ENCODE data around the gene NRP2.

Gene NRP2

DNA sequence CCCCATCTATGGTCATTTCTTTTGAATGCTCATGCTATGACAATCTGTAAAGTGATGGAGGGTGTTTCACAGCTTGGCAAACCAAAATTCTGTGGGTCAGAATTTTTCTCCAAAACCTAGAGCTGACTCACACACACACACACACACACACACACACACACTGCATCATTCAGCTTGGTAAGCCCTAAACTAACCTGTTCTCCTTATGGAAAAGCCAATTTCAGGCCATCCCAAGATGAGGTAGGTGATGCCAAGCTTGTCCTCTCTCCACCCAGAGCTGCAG lies 45.0 kb upstream of the NRP2 start:
- H3K4me2 ChIP-seq (ENCODE audit: low read length), result no peak overlapping the region
- no peaks in the 10 kb centered on the region for H3K9me3 ChIP-seq (ENCODE audit: control insufficient read depth, insufficient read depth, low read length)
- no peak overlapping the region for H3K27ac ChIP-seq (ENCODE audit: low read depth, low read length)
- H3K4me3 ChIP-seq (ENCODE audit: low read length), result no peak overlapping the region
- no peaks in the 10 kb centered on the region for H3K9me2 ChIP-seq (replicated peaks; ENCODE audit: control insufficient read depth, low read length)
- peaks cover 6% of the 10 kb centered on the region for H3K27me3 ChIP-seq (ENCODE audit: control insufficient read depth, low read length)
- no peaks in the 10 kb centered on the region for H4K20me1 ChIP-seq (ENCODE audit: control insufficient read depth, insufficient read depth, low read depth, low read length)
- no peaks in the 10 kb centered on the region for H3K79me2 ChIP-seq (ENCODE audit: control insufficient read depth, low read length)
- no peaks in the 10 kb centered on the region for H3F3A ChIP-seq (ENCODE audit: control insufficient read depth, insufficient read depth)
- H3K4me1 ChIP-seq (ENCODE audit: control insufficient read depth, low read length), result no peaks in the 10 kb centered on the region
- TF ChIP-seq EZH2phosphoT487 (IDR thresholded peaks at IDR 0.05; ENCODE audit: borderline replicate concordance, low read length), result no peak
- H3K36me3 ChIP-seq (ENCODE audit: control insufficient read depth, low read length), result no peaks in the 10 kb centered on the region

DNA sequence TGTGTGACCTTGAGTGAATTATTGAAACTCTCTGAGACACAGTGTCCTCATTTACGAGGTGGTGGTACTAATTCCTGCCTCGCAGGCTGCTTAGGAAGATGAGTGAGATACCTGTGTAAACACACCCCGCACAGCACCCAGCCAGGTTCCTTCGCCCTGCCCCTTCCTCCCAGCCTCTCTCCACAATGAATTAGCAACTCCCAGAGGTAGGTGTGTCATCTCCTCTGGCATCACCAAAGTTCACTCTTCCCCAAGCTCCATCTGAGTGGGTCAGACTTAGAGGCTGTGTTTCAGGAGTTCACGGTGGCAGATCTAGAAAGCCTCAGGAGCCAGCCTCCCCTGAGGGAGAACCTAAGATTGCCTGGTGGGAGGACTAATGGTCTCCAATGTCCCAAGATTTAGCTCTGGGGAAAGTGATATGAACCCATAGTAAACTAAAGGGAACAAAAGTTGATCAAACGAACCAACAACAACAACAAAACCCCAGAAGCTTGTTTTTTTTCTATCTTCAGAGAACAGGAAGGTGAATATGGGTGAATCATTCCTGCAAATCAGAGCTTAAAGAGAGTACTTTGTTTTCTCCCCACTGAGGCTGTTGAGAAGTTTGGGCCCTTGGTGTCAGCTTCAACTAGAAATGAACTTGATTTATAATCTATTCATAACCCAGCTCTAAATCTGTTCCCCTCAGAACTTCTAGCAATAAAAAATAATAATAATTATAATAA lies 44.4 kb upstream of the NRP2 start:
- TF ChIP-seq, protein P1, sequence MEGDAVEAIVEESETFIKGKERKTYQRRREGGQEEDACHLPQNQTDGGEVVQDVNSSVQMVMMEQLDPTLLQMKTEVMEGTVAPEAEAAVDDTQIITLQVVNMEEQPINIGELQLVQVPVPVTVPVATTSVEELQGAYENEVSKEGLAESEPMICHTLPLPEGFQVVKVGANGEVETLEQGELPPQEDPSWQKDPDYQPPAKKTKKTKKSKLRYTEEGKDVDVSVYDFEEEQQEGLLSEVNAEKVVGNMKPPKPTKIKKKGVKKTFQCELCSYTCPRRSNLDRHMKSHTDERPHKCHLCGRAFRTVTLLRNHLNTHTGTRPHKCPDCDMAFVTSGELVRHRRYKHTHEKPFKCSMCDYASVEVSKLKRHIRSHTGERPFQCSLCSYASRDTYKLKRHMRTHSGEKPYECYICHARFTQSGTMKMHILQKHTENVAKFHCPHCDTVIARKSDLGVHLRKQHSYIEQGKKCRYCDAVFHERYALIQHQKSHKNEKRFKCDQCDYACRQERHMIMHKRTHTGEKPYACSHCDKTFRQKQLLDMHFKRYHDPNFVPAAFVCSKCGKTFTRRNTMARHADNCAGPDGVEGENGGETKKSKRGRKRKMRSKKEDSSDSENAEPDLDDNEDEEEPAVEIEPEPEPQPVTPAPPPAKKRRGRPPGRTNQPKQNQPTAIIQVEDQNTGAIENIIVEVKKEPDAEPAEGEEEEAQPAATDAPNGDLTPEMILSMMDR (IDR thresholded peaks at IDR 0.05; ENCODE audit: low read depth, low read length, poor library complexity, severe bottlenecking), result no peak
- TF ChIP-seq EZH2phosphoT487 (IDR thresholded peaks at IDR 0.05; ENCODE audit: borderline replicate concordance, low read length), result no peak
- Histone ChIP-seq H3K79me2 (ENCODE audit: control insufficient read depth, low read length) (no peaks in the 10 kb centered on the region), H3K4me3 (ENCODE audit: low read length) (no peak overlapping the region), H3K36me3 (ENCODE audit: control insufficient read depth, low read length) (no peaks in the 10 kb centered on the region), H4K20me1 (ENCODE audit: control insufficient read depth, insufficient read depth, low read depth, low read length) (no peaks in the 10 kb centered on the region), H3K27ac (ENCODE audit: low read depth, low read length) (no peak overlapping the region), H3K9me3 (ENCODE audit: control insufficient read depth, insufficient read depth, low read length) (no peaks in the 10 kb centered on the region), H3F3A (ENCODE audit: control insufficient read depth, insufficient read depth) (no peaks in the 10 kb centered on the region), H3K9me2 (replicated peaks; ENCODE audit: control insufficient read depth, low read length) (no peaks in the 10 kb centered on the region), H3K4me2 (ENCODE audit: low read length) (no peak overlapping the region), H3K27me3 (ENCODE audit: control insufficient read depth, low read length) (peaks cover 6% of the 10 kb centered on the region), H3K4me1 (ENCODE audit: control insufficient read depth, low read length) (no peaks in the 10 kb centered on the region)

DNA sequence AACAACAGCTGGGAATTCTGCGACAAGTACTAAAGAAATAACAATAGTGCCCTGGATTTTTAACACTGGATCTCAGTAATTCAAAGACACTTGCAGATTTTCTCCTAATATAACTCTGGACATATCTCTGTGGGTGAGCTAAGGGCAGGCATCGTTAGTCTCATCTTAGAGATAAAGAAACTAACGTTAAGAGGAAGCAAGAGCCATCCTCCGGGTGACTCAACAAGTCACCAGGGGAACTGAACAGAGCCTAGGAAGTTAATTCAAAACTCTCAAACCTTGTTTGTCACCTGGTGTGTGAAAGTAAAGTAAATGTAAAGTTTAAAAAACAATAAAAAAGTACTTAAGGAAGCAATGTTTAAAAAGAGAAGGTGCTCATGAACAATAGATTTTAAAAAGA lies 41.6 kb upstream of the NRP2 start:
- no peak overlapping the region for H3K4me3 ChIP-seq (ENCODE audit: low read length)
- H3K79me2 ChIP-seq (ENCODE audit: control insufficient read depth, low read length), result no peaks in the 10 kb centered on the region
- TF ChIP-seq, protein P1 (IDR thresholded peaks at IDR 0.05; ENCODE audit: low read depth, low read length, poor library complexity, severe bottlenecking), result no peak
- TF ChIP-seq EZH2phosphoT487 (IDR thresholded peaks at IDR 0.05; ENCODE audit: borderline replicate concordance, low read length), result no peak
- H3F3A ChIP-seq (ENCODE audit: control insufficient read depth, insufficient read depth), result no peaks in the 10 kb centered on the region
- H3K9me2 ChIP-seq (replicated peaks; ENCODE audit: control insufficient read depth, low read length), result no peaks in the 10 kb centered on the region
- no peaks in the 10 kb centered on the region for H4K20me1 ChIP-seq (ENCODE audit: control insufficient read depth, insufficient read depth, low read depth, low read length)
- H3K27me3 ChIP-seq (ENCODE audit: control insufficient read depth, low read length), result peaks cover 6% of the 10 kb centered on the region
- H3K4me2 ChIP-seq (ENCODE audit: low read length), result no peak overlapping the region
- no peak overlapping the region for H3K27ac ChIP-seq (ENCODE audit: low read depth, low read length)
- H3K36me3 ChIP-seq (ENCODE audit: control insufficient read depth, low read length), result no peaks in the 10 kb centered on the region
- H3K9me3 ChIP-seq (ENCODE audit: control insufficient read depth, insufficient read depth, low read length), result no peaks in the 10 kb centered on the region
- H3K4me1 ChIP-seq (ENCODE audit: control insufficient read depth, low read length), result no peaks in the 10 kb centered on the region

DNA sequence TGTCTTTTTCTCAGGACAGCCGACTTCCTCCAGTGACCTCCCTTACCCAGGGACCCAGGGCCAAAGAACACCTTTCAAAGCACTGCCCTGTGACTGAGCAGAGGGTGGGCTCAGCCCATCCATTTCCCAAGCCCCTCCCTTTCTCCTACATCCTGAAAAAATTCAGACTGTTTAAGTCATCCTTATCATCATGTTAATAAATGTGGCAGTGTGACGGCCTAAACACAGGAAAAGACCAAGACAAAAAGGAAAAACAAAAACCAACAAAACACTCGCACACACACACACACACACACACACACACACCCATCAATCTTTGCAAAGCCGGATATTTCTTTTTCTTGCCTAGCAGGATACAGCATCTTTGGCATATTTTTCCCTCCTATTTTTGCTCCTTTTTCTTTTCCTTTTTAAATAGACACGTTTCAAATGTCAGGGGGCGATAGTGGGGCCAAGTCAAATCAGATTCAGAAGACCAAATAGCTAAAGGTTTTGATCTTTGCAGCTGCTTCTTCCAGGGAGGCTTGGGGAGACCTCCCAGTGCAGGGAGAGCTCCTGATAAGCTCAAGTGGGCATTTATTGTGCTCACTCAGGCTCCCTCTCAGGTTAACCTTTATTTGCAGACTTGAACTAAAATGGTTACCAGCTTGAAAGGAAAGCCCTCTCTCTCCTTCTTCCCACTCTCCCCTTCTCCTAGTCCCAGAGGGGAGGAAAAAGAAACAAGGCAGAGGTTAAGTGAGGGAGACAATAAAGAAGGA lies 39.5 kb upstream of the NRP2 start:
- H3F3A ChIP-seq (ENCODE audit: control insufficient read depth, insufficient read depth), result no peaks in the 10 kb centered on the region
- no peaks in the 10 kb centered on the region for H3K4me1 ChIP-seq (ENCODE audit: control insufficient read depth, low read length)
- no peaks in the 10 kb centered on the region for H3K9me2 ChIP-seq (replicated peaks; ENCODE audit: control insufficient read depth, low read length)
- H3K4me2 ChIP-seq (ENCODE audit: low read length), result no peak overlapping the region
- no peak overlapping the region for H3K27ac ChIP-seq (ENCODE audit: low read depth, low read length)
- H3K27me3 ChIP-seq (ENCODE audit: control insufficient read depth, low read length), result peaks cover 8% of the 10 kb centered on the region
- no peaks in the 10 kb centered on the region for H3K9me3 ChIP-seq (ENCODE audit: control insufficient read depth, insufficient read depth, low read length)
- H3K36me3 ChIP-seq (ENCODE audit: control insufficient read depth, low read length), result no peaks in the 10 kb centered on the region
- TF ChIP-seq EZH2phosphoT487 (IDR thresholded peaks at IDR 0.05; ENCODE audit: borderline replicate concordance, low read length), result no peak
- TF ChIP-seq, protein P1 (IDR thresholded peaks at IDR 0.05; ENCODE audit: low read depth, low read length, poor library complexity, severe bottlenecking), result no peak
- H4K20me1 ChIP-seq (ENCODE audit: control insufficient read depth, insufficient read depth, low read depth, low read length), result no peaks in the 10 kb centered on the region
- no peaks in the 10 kb centered on the region for H3K79me2 ChIP-seq (ENCODE audit: control insufficient read depth, low read length)
- H3K4me3 ChIP-seq (ENCODE audit: low read length), result no peak overlapping the region

All from DOHH2 (cell line).